GM19099 (cell line): ENCODE measurements around the gene ACTL7B.

Experiments
- POLR2A ChIP-seq: IDR thresholded peaks from 3 replicates; pipeline ENCODE4 v1.6.1; 2011; ENCODE audit warnings: low read depth; ENCODE audit not compliant: insufficient read length; ENCODE audit errors: extremely low read depth

The ACTL7B gene

GRCh38 chr9:108854641-108855528 lies 901 bp downstream of the ACTL7B start:
- no peak for TF ChIP-seq POLR2A

- no peak for TF ChIP-seq POLR2A
These were observed 1.7 kb downstream of the ACTL7B start for GRCh38 chr9:108854094-108854493.

- TF ChIP-seq POLR2A = no peak
These were observed 3.7 kb downstream of the ACTL7B start for GRCh38 chr9:108852079-108852478.

GRCh38 chr9:108851138-108851537 lies 4.6 kb downstream of the ACTL7B start:
- no peak for TF ChIP-seq POLR2A

GRCh38 chr9:108850293-108850897 lies 5.4 kb downstream of the ACTL7B start:
- TF ChIP-seq POLR2A = no peak

- no peak for TF ChIP-seq POLR2A
These were observed 9.8 kb downstream of the ACTL7B start for GRCh38 chr9:108845947-108846346.

GRCh38 chr9:108845507-108845906 lies 10.3 kb downstream of the ACTL7B start:
- no peak for TF ChIP-seq POLR2A

- TF ChIP-seq POLR2A = no peak
These were observed 10.9 kb downstream of the ACTL7B start for GRCh38 chr9:108844856-108845255.

GRCh38 chr9:108844391-108844790 lies 11.4 kb downstream of the ACTL7B start:
- no peak for TF ChIP-seq POLR2A

- TF ChIP-seq POLR2A = no peak
These were observed 13.0 kb downstream of the ACTL7B start for GRCh38 chr9:108842610-108843295.

- TF ChIP-seq POLR2A = no peak
These were observed 17.8 kb downstream of the ACTL7B start for GRCh38 chr9:108838017-108838416.

- TF ChIP-seq POLR2A = no peak
These were observed 18.3 kb downstream of the ACTL7B start for GRCh38 chr9:108837530-108837929.

- TF ChIP-seq POLR2A = no peak
These were observed 19.0 kb downstream of the ACTL7B start for GRCh38 chr9:108836781-108837180.

GRCh38 chr9:108836319-108836718 lies 19.5 kb downstream of the ACTL7B start:
- no peak for TF ChIP-seq POLR2A

- TF ChIP-seq POLR2A = no peak
These were observed 20.0 kb downstream of the ACTL7B start for GRCh38 chr9:108835831-108836230.
